DOHH2 (cell line): ENCODE data around the gene TLE3.

Experiments used
- CTCF ChIP-seq: fragments of 200-600 bp; sonication (generic); IDR thresholded peaks from one replicate; pipeline ENCODE4 v1.5.1; 2014; ENCODE audit warnings: antibody characterized with exemption, mild to moderate bottlenecking, low read depth, low read length; ENCODE audit not compliant: poor library complexity, severe bottlenecking
- EZH2phosphoT487 ChIP-seq: fragments of 200-600 bp; sonication (generic); IDR thresholded peaks from 2 replicates; pipeline ENCODE4 v1.6.1; 2017; ENCODE audit warnings: borderline replicate concordance, mild to moderate bottlenecking, antibody characterized with exemption, low read length, moderate library complexity, mixed read lengths

- TF ChIP-seq EZH2phosphoT487 (no peak), CTCF (no peak)
Observed at GRCh38 chr15:70088455-70088854, 9.3 kb downstream of the TLE3 start.
